ENCODE data around the gene ANKS1B.

The ANKS1B gene

GRCh38 chr12:99027055-99027393 is 957.7 kb downstream of the ANKS1B start:
- no peak for DNase-seq (ENCODE audit: low read depth in 1 of 2, low spot score in 1 of 2)

DNA sequence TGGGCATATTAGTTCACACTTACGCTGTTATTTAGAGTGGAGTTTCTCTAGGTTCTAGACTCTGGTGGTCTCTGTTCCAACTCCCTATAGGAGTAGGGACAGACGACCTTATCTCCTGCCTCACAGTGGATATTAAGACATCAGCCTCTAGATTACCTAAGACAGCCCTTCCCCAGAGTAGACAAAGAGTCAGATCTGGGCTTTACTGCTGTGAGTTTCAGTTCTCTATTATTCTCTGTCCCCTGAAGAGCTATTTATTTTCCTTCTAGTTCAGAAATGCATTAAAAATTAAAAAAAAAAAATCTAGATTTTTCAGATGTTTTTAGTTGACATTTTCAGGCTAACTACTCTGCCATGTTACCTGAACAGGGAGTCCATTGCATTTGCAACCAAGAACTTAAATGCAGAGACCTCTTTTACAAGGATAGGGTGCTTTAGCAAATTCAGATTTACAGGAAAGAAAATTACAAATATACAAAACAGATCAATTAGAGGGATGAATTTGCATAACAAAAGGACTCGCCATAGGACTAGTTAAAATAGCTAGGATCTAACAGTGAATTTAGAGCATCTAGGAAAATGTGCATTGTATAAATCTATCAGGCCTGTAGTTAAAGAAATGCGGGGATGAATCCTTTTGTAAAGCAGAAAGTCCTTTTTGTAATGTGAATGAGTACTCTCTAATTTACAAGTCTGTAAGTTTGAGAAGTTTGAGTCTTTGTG is 958.2 kb downstream of the ANKS1B start:
- no peak for DNase-seq (ENCODE audit: low read depth in 1 of 2, low spot score in 1 of 2)

GRCh38 chr12:99024870-99025269 is 959.9 kb downstream of the ANKS1B start:
- no peak for DNase-seq (ENCODE audit: low read depth in 1 of 2, low spot score in 1 of 2)

GRCh38 chr12:99024191-99024590 is 960.5 kb downstream of the ANKS1B start:
- DNase-seq (ENCODE audit: low read depth in 1 of 2, low spot score in 1 of 2) = no peak

DNA sequence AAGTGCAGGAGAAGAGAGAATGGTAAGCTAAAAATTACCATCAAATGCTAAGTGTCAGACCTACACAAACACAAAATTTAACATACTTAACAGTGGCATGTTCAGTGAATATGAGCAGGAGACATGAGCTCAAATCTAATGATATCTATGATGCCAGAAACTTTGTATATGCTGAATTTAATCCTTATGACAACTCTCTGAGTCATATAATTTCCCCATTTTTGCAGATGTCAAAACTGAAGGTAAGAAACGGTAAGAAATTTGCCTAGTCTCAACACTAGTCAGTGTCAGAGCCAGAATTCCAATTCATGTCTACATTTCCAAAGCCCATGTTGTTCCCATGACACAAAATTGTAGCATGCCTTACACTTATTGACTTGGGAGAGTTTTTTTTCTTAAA is 963.9 kb downstream of the ANKS1B start:
- no peak for DNase-seq (ENCODE audit: low read depth in 1 of 2, low spot score in 1 of 2)

DNA sequence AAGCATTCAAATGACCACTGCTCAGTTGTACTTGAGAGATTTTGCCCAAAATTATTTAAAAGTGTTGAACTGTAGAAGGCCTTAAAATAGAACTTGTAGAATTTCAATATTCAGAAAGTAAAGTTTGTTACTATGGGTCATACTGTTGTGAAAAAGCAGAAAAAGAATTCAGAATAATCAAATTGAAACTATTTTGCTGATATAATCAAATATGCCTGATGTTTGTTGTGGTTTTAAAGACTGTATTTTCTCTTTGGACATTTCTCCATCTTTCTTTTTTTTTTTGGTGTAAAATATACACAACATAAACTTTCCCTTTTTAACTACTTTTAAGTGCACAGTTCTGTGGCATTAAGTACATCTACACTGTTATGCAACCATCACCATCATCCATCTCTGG is 964.9 kb downstream of the ANKS1B start:
- no peak for DNase-seq (ENCODE audit: low read depth in 1 of 2, low spot score in 1 of 2)

- DNase-seq (ENCODE audit: low read depth in 1 of 2, low spot score in 1 of 2) = no peak
These were observed 966.8 kb downstream of the ANKS1B start for GRCh38 chr12:99017971-99018370.

- DNase-seq (ENCODE audit: low read depth in 1 of 2, low spot score in 1 of 2) = no peak
These were observed 975.0 kb downstream of the ANKS1B start for GRCh38 chr12:99009654-99010296.

- DNase-seq (ENCODE audit: low read depth in 1 of 2, low spot score in 1 of 2) = no peak
These were observed 979.1 kb downstream of the ANKS1B start for GRCh38 chr12:99005601-99006000.

DNA sequence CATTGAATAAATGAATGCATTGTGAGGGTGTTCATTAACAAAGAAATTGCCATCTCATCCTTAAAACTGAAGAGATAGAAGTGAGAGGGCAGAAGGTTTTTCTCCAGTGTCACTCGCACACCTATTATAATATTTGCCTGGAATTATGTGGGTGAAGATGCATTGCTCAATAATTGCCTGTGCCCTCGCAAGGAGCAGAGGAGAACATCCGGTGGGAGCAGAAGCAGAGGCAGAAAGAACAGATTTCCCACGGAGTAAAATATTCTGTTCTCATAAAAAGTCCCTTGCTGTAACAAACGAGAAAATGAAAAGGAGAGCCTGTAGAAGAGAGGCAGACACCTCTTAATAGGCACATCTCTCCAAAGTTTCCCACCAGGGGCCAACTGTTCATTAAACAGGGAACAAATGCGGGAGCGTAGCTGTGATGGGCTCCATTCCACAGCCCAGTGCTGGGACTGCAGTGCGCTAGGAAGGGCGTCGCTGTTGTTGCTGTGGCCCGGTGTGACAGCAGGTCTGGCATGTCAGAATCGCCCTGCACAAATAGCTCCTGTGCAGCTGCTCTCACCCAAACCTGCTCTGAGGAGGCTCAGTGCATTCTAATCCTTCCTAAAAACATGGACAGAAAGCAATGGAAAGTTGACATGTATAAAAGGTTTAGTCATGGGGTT is 979.8 kb downstream of the ANKS1B start:
- no peak for DNase-seq (ENCODE audit: low read depth in 1 of 2, low spot score in 1 of 2)

- no peak for DNase-seq (ENCODE audit: low read depth in 1 of 2, low spot score in 1 of 2)
These were observed 982.0 kb downstream of the ANKS1B start for GRCh38 chr12:99002731-99003130.

GRCh38 chr12:99002156-99002555 is 982.6 kb downstream of the ANKS1B start:
- no peak for DNase-seq (ENCODE audit: low read depth in 1 of 2, low spot score in 1 of 2)

GRCh38 chr12:98999559-98999958 is 985.2 kb downstream of the ANKS1B start:
- no peak for DNase-seq (ENCODE audit: low read depth in 1 of 2, low spot score in 1 of 2)

GRCh38 chr12:98998697-98999299 is 985.9 kb downstream of the ANKS1B start:
- DNase-seq (ENCODE audit: low read depth in 1 of 2, low spot score in 1 of 2) = no peak

DNA sequence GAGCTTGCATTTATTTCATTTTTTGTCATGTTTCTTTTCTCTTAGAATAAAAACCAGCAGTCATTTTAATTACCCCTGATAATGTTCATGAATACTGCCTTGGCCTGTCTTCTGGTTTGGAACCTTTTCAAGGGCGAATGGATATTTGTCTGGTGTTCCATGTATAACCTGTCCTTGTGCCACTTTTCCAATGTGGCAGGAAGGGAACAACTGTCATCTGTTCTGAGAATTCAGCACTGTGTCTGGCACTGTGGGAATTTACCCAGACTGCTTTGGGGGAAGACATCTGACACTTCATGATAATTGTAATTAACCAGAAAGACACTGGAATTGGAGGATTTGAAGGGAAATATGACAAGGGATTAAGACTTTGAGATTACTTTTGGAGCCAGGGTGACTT is 986.8 kb downstream of the ANKS1B start:
- no peak for DNase-seq (ENCODE audit: low read depth in 1 of 2, low spot score in 1 of 2)

GRCh38 chr12:98990648-98991047 is 994.1 kb downstream of the ANKS1B start:
- no peak for DNase-seq (ENCODE audit: low read depth in 1 of 2, low spot score in 1 of 2)

DNA sequence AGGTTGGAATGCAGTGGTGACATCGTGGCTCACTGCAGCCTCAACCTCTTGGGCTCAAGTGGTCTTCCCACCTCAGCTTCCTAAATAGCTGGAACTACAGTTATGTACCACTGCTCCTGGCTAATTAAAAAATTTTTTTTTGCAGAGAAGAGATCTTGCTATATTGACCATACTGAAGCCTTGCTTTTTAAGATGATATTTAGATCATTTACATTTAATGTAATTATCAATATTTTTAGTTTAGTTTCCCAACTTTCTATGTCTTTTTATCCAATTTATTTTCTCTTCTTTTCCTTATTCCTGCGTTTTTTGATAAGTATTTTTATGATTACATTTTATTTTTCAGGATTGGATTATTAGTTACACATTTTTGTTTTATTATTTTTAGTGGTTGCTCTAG is 999.6 kb downstream of the ANKS1B start:
- DNase-seq (ENCODE audit: low read depth in 1 of 2, low spot score in 1 of 2) = no peak

DNA sequence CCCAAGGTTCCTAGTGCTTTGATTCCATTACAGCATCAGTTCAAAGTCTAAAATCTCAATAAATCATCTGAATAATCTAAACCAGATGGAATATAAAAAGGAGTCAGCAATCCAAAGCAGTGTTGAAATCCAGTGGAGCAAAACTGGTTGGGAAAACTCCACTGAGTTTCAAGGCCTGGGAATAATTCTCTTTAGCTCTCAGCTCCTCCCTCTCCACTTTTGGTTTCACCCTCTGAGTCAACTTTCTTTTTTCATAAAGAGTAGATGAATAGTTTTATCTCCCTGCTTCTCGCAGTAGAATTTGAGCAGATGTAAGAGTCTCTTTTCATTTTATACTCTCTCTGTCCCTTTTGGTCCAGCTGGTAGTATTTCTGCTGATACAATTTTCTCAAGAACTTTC is 1001.1 kb downstream of the ANKS1B start:
- DNase-seq (ENCODE audit: low read depth in 1 of 2, low spot score in 1 of 2) = no peak

- no peak for DNase-seq (ENCODE audit: low read depth in 1 of 2, low spot score in 1 of 2)
These were observed 1004.2 kb downstream of the ANKS1B start for GRCh38 chr12:98980508-98980907.

- DNase-seq (ENCODE audit: low read depth in 1 of 2, low spot score in 1 of 2) = no peak
These were observed 1007.5 kb downstream of the ANKS1B start for GRCh38 chr12:98977186-98977585.

- DNase-seq (ENCODE audit: low read depth in 1 of 2, low spot score in 1 of 2) = no peak
These were observed 1009.9 kb downstream of the ANKS1B start for GRCh38 chr12:98974767-98975381.

GRCh38 chr12:98973395-98973794 is 1011.3 kb downstream of the ANKS1B start:
- no peak for DNase-seq (ENCODE audit: low read depth in 1 of 2, low spot score in 1 of 2)
